Tibial artery (tissue), 4 donors: Measurements from ENCODE around the gene DLG1.

ENCODE experiments used
- DNase-seq, 2 donors: peaks; one replicate each; pipeline ENCODE4 v3.0.0-alpha.2; 2019
- H3K27ac ChIP-seq, 2 donors: fragments of 200-600 bp; sonication (generic) in 1 of 2; 1 replicate in 1 of 2; 2 replicates in 1 of 2; pipeline ENCODE4 v1.5.1; 2018 to 2019; ENCODE audit warnings: mild to moderate bottlenecking in 1 of 2
- H3K27me3 ChIP-seq, 2 donors: fragments of 200-600 bp; sonication (generic) in 1 of 2; one replicate each; pipeline versions ENCODE4 v1.5.1 to v1.6.0; 2016 to 2019
- H3K36me3 ChIP-seq, 3 donors: fragments of 200-600 bp; sonication (generic) in 2 of 3; one replicate each; pipeline ENCODE4 v1.5.1; 2016 to 2019; ENCODE audit warnings: mild to moderate bottlenecking in 2 of 3
- H3K4me1 ChIP-seq, 4 donors: fragments of 200-600 bp; sonication (generic) in 2 of 4; 1 replicate in 3 of 4; 2 replicates in 1 of 4; pipeline ENCODE4 v1.5.1; 2016 to 2019
- H3K4me3 ChIP-seq, 2 donors: fragments of 200-600 bp; sonication (generic) in 1 of 2; 1 replicate in 1 of 2; 2 replicates in 1 of 2; pipeline ENCODE4 v1.5.1; 2018 to 2019; ENCODE audit warnings: mild to moderate bottlenecking in 2 of 2
- H3K9me3 ChIP-seq, 3 donors: fragments of 200-600 bp; sonication (generic) in 1 of 3; one replicate each; pipeline ENCODE4 v1.5.1; 2016 to 2019
- intact Hi-C: fragments of 100-400 bp; cut with DNase I; formaldehyde crosslinking; loops from one replicate; pipeline ENCODE4 v1.15.0; 2023; ENCODE audit warnings: low total_unique reads
- TF ChIP-seq, protein P1 (sequence below), 2 experiments: fragments of 200-600 bp in 1 of 2; fragments of 450-650 bp in 1 of 2; IDR thresholded peaks; one replicate each; pipeline ENCODE4 v1.5.1; 2017 to 2019; ENCODE audit warnings: antibody characterized with exemption in 2 of 2, mild to moderate bottlenecking in 1 of 2, moderate library complexity in 1 of 2

Gene DLG1

GRCh38 chr3:197007296-197007940 lies 291.0 kb downstream of the DLG1 start:
- no peaks in the 10 kb centered on the region for H3K9me3 ChIP-seq
- no peak overlapping the region for H3K4me3 ChIP-seq
- intact Hi-C loops: no loop called here
- TF ChIP-seq, protein P1, sequence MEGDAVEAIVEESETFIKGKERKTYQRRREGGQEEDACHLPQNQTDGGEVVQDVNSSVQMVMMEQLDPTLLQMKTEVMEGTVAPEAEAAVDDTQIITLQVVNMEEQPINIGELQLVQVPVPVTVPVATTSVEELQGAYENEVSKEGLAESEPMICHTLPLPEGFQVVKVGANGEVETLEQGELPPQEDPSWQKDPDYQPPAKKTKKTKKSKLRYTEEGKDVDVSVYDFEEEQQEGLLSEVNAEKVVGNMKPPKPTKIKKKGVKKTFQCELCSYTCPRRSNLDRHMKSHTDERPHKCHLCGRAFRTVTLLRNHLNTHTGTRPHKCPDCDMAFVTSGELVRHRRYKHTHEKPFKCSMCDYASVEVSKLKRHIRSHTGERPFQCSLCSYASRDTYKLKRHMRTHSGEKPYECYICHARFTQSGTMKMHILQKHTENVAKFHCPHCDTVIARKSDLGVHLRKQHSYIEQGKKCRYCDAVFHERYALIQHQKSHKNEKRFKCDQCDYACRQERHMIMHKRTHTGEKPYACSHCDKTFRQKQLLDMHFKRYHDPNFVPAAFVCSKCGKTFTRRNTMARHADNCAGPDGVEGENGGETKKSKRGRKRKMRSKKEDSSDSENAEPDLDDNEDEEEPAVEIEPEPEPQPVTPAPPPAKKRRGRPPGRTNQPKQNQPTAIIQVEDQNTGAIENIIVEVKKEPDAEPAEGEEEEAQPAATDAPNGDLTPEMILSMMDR (IDR thresholded peaks at IDR 0.05): no peak
- no peak for DNase-seq
- H3K27ac ChIP-seq: no peak overlapping the region
- peaks cover 0 to 32% of the 10 kb centered on the region in 2 donors for H3K27me3 ChIP-seq
- peaks cover 0 to 13% (median 8%) of the 10 kb centered on the region in 4 donors for H3K4me1 ChIP-seq
- H3K36me3 ChIP-seq: no peaks in the 10 kb centered on the region

DNA sequence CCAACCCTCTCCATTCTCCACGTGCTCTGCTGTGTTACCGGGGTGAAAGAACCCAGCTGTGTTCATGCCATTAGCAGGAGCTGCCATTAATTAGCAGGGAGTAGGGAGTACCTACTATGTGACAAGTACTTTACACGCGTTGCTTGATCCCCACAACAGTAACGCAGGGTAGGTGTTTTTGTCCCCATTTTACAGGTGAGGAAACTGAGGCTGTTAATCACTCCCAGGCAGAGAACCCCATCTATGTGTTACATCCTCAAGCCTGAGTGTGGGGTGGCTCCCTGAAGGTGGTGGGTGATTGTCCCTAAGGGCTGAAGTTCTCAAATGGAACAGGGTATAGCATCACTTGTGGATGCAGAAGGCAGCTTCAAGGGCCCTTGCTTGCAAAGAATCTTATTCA lies 291.6 kb downstream of the DLG1 start:
- Histone ChIP-seq H3K4me1 (peaks cover 0 to 19% (median 8%) of the 10 kb centered on the region in 4 donors), H3K4me3 (no peak overlapping the region), H3K9me3 (no peaks in the 10 kb centered on the region), H3K27me3 (peaks cover 0 to 28% of the 10 kb centered on the region in 2 donors), H3K27ac (no peak overlapping the region), H3K36me3 (no peaks in the 10 kb centered on the region)
- intact Hi-C loops: no loop called here
- no peak for DNase-seq
- TF ChIP-seq, protein P1 (IDR thresholded peaks at IDR 0.05): no peak

GRCh38 chr3:197006446-197006845 lies 292.0 kb downstream of the DLG1 start:
- H3K27ac ChIP-seq: no peak overlapping the region
- no peak overlapping the region for H3K4me3 ChIP-seq
- H3K4me1 ChIP-seq: peaks cover 0 to 21% (median 8%) of the 10 kb centered on the region in 4 donors
- TF ChIP-seq, protein P1 (IDR thresholded peaks at IDR 0.05): no peak
- H3K36me3 ChIP-seq: no peaks in the 10 kb centered on the region
- DNase-seq: no peak
- H3K9me3 ChIP-seq: no peaks in the 10 kb centered on the region
- H3K27me3 ChIP-seq: peaks cover 0 to 24% of the 10 kb centered on the region in 2 donors
- intact Hi-C loops: no loop called here

GRCh38 chr3:197003461-197004385 lies 294.7 kb downstream of the DLG1 start:
- peak in 1 of 2 donors; percentile 65 for DNase-seq
- Histone ChIP-seq H3K4me3 (peak overlapping the region; percentile 69 to 70), H3K27ac (peak overlapping the region; percentile 85 to 97), H3K36me3 (no peaks in the 10 kb centered on the region), H3K9me3 (no peaks in the 10 kb centered on the region), H3K4me1 (peaks cover 0 to 21% (median 8%) of the 10 kb centered on the region in 4 donors), H3K27me3 (peaks cover 0 to 9% of the 10 kb centered on the region in 2 donors)
- TF ChIP-seq, protein P1 (IDR thresholded peaks at IDR 0.05): no peak
- intact Hi-C loops: no loop called here

DNA sequence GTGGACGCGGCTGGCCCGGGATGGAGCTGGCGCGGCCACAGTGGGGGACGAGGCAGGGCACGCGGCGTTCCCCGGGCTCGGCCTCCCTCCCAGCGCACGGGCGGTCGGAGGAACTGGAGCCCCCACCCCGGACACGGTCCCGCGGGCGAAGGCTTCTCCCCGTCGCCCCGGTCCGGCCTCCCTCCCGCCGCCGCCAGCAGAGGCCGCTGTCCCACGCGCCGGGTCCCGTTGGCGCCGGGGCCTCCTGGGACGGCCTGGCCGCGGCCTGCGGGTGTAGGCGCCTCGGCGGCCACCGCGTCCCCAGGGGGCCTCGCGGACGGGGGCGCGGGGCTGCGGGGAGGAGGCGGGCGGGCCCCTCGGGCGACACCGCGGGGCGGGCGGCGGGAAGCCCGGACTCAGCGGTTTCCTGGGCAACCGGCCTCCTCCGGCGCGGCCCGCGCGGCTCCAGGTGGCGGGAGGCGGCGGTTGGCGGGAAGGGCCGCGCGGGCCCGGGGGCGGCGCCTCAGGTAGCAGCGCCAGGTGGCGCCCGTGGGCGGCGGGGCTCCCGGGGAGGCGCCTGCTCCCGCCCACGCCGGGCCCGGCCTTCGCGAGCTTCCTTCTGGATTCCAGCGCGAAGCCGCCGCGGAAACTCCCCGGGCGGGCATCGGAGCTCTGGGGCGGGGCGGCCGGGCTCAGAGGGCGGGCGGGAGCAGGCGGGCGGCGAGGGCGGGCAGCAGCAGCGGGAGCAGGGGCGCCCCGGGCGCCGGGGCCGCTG lies 295.5 kb downstream of the DLG1 start:
- Histone ChIP-seq H3K36me3 (no peaks in the 10 kb centered on the region), H3K4me1 (peaks cover 0 to 21% (median 8%) of the 10 kb centered on the region in 4 donors), H3K27me3 (peaks cover 0 to 1% of the 10 kb centered on the region in 2 donors), H3K4me3 (peak overlapping the region; percentile 69 to 70), H3K9me3 (no peaks in the 10 kb centered on the region), H3K27ac (peak overlapping the region; percentile 85 to 97)
- TF ChIP-seq, protein P1 (IDR thresholded peaks at IDR 0.05): peak; percentile 72 to 84
- DNase-seq: peak; percentile 47 to 81
- intact Hi-C loops: no loop called here
